GM19397 (cell line): ENCODE measurements around the gene ATP10A.
"Not testable (repeated sequence)": the region's sequence is repeated elsewhere in the genome, so short reads cannot be mapped to it uniquely, and the experiment has no call there.

Experiments used
- ATAC-seq: cut with Tn5 transposase; IDR thresholded peaks from one replicate; pipeline ENCODE4 v1.9.1; 2021; ENCODE audit warnings: mild to moderate bottlenecking, moderate library complexity; ENCODE audit not compliant: unreplicated experiment

ATP10A gene

GRCh38 chr15:25883463-25884259 is 20.5 kb upstream of the ATP10A start:
- no peak for ATAC-seq

- ATAC-seq = no peak
Observed at GRCh38 chr15:25882466-25882865, 19.3 kb upstream of the ATP10A start.

GRCh38 chr15:25880877-25881276 is 17.8 kb upstream of the ATP10A start:
- ATAC-seq = not testable (repeated sequence)

- no peak for ATAC-seq
Observed at GRCh38 chr15:25880411-25880810, 17.3 kb upstream of the ATP10A start.

- ATAC-seq = no peak
Observed at GRCh38 chr15:25879438-25879837, 16.3 kb upstream of the ATP10A start.

- ATAC-seq = no peak
Observed at GRCh38 chr15:25877681-25878080, 14.6 kb upstream of the ATP10A start.

- ATAC-seq = no peak
Observed at GRCh38 chr15:25876231-25877140, 13.4 kb upstream of the ATP10A start.

GRCh38 chr15:25875566-25875965 is 12.4 kb upstream of the ATP10A start:
- no peak for ATAC-seq

- ATAC-seq = no peak
Observed at GRCh38 chr15:25874379-25874778, 11.3 kb upstream of the ATP10A start.

- ATAC-seq = no peak
Observed at GRCh38 chr15:25871403-25871802, 8.3 kb upstream of the ATP10A start.

- ATAC-seq = no peak
Observed at GRCh38 chr15:25870938-25871337, 7.8 kb upstream of the ATP10A start.

GRCh38 chr15:25869701-25870100 is 6.6 kb upstream of the ATP10A start:
- no peak for ATAC-seq

GRCh38 chr15:25866874-25867273 is 3.7 kb upstream of the ATP10A start:
- no peak for ATAC-seq

GRCh38 chr15:25866251-25866650 is 3.1 kb upstream of the ATP10A start:
- no peak for ATAC-seq

- no peak for ATAC-seq
Observed at GRCh38 chr15:25864966-25865365, 1.8 kb upstream of the ATP10A start.

GRCh38 chr15:25863968-25864580 is 947 bp upstream of the ATP10A start:
- ATAC-seq = no peak

GRCh38 chr15:25862472-25863110 is 536 bp downstream of the ATP10A start:
- no peak for ATAC-seq

GRCh38 chr15:25862071-25862471 is 1.1 kb downstream of the ATP10A start:
- ATAC-seq = no peak

GRCh38 chr15:25860885-25861866 is 2.0 kb downstream of the ATP10A start:
- ATAC-seq = no peak
